Ureter (tissue), 1 donor: ENCODE results near the gene SLC35F1. TPM values are rescaled to one million over a fixed set of nuclear protein-coding genes. Genes with fewer than 3 reads are reported as not detected.

Experiments used
- DNase-seq: peaks from one replicate; pipeline ENCODE4 v3.0.0-alpha.2; 2020; ENCODE audit warnings: low spot score
- total RNA-seq: library from RNA; stranded (reverse); gene quantifications from one replicate; pipeline ENCODE4 v1.2.4, GENCODE V29; 2023
- donor health status: DM: yes; HTN: yes; CAD: no.

SLC35F1 gene
- total RNA-seq, 1 donor from 2014 or later: 0.91 TPM

- no peak for DNase-seq
Measured at GRCh38 chr6:118313762-118314161, 406.7 kb downstream of the SLC35F1 start.

- no peak for DNase-seq
Measured at GRCh38 chr6:118316796-118317384, 409.8 kb downstream of the SLC35F1 start.

- no peak for DNase-seq
Measured at GRCh38 chr6:118317581-118318563, 410.8 kb downstream of the SLC35F1 start.

DNA sequence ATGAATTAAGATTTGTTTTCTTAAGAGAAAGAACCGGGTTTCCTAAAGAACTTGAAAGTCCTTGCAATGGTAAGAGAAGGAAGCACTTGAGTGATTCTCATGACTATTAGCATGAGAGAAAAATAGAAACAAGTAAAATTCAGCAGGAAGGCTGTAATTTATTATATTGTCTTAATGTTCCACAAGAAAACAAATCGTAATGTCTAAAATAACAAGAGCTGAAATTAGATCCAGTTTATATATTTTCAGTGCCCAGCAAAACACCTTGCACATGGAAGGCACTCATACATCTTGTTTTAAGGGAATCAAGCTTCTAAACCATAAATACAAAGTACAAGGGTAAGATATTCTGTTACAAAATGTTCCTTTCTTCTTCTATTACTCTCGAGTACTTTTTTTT is 411.6 kb downstream of the SLC35F1 start:
- DNase-seq: no peak

GRCh38 chr6:118319416-118319815 is 412.4 kb downstream of the SLC35F1 start:
- no peak for DNase-seq

DNA sequence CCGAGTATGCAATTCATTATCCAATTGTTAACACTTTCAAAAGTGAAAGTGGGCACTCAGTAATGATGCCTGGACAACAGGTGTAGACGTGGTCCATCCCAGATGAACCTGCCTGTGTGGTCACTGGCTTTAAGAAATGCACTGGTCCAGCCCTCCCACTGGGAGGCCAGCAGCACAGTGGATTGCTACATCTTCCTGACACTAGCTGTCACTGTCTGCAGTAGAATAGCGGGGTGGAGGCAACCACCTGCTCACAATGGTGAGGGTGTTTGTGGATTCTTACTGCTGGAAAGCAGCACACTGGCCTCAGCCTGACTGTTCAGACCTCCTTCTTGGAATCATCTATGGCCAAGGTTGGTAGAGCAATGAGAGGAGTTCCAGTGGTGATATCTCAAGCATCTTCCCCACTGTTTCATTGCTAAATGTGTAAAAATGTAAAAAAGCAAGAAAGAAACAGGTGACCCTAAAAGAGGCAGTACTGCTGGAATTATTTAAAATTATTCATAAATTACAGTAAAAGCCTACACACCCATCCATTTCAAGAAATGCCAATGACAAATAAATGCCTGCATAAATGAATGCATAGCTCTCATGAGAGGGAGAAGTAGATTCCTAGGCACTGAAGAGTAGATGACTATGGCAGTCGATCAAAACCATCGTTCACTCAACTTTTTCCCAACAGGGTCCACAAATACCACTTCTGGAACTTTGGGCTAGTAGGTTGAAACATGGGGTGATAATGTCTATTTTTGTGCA is 413.0 kb downstream of the SLC35F1 start:
- no peak for DNase-seq

DNA sequence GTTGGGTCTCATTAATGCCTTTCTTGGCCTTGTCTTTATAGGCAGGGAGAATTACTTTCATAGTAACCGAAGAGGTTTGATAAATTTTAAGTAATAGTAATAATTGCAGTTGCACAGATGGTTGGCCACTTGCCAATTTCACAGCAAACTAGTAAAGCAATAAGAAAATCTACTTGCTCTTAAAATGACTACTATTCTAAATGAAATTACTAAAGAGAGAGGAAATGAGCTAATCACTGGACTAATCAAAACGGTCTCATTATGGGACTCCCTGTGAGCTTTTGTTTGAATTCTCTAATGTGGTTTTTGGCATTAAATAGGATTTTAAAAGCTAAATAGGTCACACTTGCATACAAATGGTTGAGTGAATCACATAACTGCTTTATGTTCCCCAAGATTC is 413.6 kb downstream of the SLC35F1 start:
- no peak for DNase-seq

DNA sequence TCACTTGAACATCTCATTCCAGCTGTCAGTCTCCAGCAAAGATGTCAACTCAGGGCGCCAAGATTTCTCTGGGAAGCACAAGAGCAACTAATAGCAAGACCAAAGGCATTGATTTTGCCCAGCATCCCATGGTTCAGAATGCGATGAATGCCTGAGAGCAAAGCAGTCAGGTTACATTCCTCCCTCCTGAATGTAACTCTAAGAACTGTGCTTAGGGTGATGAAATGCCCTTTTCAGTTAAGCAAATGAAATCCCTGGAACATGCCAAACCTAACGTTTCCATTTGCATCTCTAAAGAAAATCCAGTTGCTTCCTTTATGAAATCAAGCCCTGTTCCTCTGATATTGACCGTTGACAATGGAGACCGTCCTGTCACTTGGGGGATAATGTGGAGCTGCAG is 417.1 kb downstream of the SLC35F1 start:
- no peak for DNase-seq

DNA sequence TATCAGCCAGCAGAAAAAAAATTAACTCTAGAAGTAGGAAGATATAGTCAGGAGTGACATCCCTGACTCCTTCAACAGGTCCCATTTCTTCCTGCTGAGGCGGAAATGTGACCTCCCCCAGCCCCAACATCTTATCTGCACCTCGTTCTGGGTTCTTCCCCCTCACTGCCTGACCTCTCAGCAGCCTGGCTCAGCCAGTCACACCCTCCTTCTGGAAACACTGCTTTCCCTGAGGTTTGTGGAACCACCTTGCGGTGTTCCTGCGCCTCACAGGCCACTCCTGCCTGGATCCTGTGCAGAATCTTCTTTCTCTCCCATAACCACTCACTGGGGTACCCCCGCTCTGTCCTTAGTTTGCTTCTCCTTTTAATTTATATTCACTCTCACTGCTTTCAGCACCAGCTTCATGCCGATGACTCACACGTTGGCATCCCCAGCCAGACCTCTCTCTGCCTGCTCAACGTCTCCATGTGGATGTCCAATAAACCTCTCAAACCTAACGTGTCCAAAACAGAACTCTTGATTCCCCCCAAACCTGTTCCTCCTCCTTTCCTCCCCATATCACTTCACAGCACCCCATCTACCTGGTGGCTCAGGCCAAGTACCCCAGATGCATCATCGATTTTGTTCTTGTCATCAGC is 418.3 kb downstream of the SLC35F1 start:
- DNase-seq: no peak

DNA sequence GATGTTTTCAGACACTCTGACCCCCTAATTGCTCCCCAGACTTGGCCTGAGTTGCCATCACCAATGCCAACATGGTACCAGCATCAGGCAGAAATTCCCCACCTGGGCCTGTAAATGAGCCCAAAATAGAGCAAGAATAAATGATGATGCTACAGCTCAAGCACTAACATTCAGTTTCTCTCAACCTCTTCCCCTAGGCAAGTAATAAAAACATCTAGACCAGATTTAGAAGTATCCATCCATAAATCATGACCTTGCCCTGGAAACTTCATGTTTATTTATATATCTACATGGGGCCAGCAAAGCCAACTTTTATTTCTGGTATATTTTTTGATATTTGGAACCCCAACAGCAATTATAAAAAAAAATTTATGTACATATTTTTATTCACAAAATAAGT is 419.6 kb downstream of the SLC35F1 start:
- DNase-seq: no peak

- no peak for DNase-seq
Measured at GRCh38 chr6:118327237-118327636, 420.2 kb downstream of the SLC35F1 start.

- no peak for DNase-seq
Measured at GRCh38 chr6:118333772-118334171, 426.7 kb downstream of the SLC35F1 start.

- DNase-seq: no peak
Measured at GRCh38 chr6:118334634-118335033, 427.6 kb downstream of the SLC35F1 start.

- no peak for DNase-seq
Measured at GRCh38 chr6:118335325-118335816, 428.3 kb downstream of the SLC35F1 start.

DNA sequence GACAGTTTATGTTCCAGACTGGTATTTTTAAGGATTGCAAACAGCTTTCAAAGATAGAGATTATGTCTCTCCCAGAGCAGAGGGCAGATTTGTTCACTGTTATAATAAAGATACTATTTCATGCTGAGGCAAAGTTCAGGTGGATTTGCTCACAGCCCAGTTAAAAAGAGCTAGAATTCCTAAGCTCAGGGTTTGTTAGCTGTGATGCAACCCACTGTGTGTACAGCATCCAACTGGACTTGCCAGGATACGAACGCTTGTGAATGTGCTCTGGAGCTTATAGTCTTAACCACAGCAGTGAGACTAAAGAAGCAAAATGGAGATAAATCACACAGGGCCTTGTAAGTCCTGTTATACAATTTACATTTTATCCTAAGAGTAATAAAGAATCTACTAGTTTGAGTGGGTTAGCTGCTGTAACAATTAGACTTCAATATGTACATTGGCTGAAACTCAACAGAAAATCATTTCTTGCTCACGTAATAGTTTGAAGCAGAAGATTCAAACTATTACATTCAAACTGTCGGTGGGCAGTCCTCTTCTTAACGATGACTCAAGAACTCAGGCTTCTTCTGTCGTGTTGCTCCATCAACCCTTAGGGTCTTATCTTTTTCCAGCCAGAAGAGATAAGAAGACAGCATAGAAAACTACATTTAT is 437.1 kb downstream of the SLC35F1 start:
- no peak for DNase-seq

GRCh38 chr6:118350881-118351430 is 443.9 kb downstream of the SLC35F1 start:
- DNase-seq: no peak

GRCh38 chr6:118353564-118353963 is 446.5 kb downstream of the SLC35F1 start:
- DNase-seq: no peak

- no peak for DNase-seq
Measured at GRCh38 chr6:118354641-118355040, 447.6 kb downstream of the SLC35F1 start.

GRCh38 chr6:118356054-118356453 is 449.0 kb downstream of the SLC35F1 start:
- no peak for DNase-seq

- no peak for DNase-seq
Measured at GRCh38 chr6:118356686-118357085, 449.6 kb downstream of the SLC35F1 start.
